Breast epithelium (tissue), 3 donors: ENCODE results near the gene RIPOR2.

Experiments used
- POLR2A ChIP-seq: fragments of 450-650 bp; IDR thresholded peaks from one replicate; pipeline ENCODE4 v1.6.1; 2016; ENCODE audit warnings: antibody characterized with exemption, mild to moderate bottlenecking, moderate library complexity
- POLR2AphosphoS5 ChIP-seq, 3 donors: sonication (generic); formaldehyde crosslinking; IDR thresholded peaks; one replicate each; pipeline ENCODE4 v1.6.1; 2017; ENCODE audit warnings: antibody characterized with exemption in 3 of 3
- TF ChIP-seq, protein P1 (sequence below), 3 donors: fragments of 450-650 bp; IDR thresholded peaks; one replicate each; pipeline ENCODE4 v1.5.1; 2016 to 2017; ENCODE audit warnings: antibody characterized with exemption in 3 of 3, mild to moderate bottlenecking in 3 of 3, moderate library complexity in 3 of 3

DNA sequence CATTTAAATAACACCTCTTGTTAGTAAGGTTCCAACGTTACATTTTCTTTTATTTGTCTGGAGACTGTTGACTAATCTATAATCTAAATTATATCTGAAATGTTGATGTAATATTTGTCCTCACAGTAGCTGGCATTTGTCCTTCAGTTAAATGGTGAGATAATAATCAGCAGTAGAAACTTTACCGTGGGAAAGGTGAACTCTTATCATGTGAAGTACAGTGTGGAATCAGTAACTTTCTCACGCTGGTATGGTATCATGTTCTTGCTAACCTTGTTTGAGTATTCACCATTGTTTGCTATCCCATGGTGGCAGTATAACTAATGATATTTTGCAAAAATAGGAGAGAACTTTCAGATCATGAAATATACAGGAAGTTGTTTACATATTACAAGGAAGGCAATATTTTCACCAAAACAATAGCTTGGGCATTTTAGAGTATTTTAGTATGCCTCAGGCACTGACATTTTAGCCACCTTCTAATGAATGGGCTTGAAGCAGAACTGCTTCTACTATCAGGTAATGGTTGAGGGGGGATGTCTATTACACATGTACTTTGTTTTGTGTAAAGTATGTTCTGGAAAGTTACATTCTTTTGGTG is 156.2 kb downstream of the RIPOR2 start:
- TF ChIP-seq POLR2A (no peak), POLR2AphosphoS5 (IDR thresholded peaks at IDR 0.05) (no peak)
- TF ChIP-seq, protein P1, sequence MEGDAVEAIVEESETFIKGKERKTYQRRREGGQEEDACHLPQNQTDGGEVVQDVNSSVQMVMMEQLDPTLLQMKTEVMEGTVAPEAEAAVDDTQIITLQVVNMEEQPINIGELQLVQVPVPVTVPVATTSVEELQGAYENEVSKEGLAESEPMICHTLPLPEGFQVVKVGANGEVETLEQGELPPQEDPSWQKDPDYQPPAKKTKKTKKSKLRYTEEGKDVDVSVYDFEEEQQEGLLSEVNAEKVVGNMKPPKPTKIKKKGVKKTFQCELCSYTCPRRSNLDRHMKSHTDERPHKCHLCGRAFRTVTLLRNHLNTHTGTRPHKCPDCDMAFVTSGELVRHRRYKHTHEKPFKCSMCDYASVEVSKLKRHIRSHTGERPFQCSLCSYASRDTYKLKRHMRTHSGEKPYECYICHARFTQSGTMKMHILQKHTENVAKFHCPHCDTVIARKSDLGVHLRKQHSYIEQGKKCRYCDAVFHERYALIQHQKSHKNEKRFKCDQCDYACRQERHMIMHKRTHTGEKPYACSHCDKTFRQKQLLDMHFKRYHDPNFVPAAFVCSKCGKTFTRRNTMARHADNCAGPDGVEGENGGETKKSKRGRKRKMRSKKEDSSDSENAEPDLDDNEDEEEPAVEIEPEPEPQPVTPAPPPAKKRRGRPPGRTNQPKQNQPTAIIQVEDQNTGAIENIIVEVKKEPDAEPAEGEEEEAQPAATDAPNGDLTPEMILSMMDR (IDR thresholded peaks at IDR 0.05), result no peak
